HG03558 (cell line): ENCODE results near the gene NLRP4.
"Not testable (repeated sequence)": the region's sequence is repeated elsewhere in the genome, so short reads cannot be mapped to it uniquely, and the experiment has no call there.

Source experiments
- ATAC-seq: cut with Tn5 transposase; IDR thresholded peaks from one replicate; pipeline ENCODE4 v1.9.1; 2021; ENCODE audit warnings: moderate number of reproducible peaks; ENCODE audit not compliant: unreplicated experiment; ENCODE audit errors: extremely low read depth

The NLRP4 gene

DNA sequence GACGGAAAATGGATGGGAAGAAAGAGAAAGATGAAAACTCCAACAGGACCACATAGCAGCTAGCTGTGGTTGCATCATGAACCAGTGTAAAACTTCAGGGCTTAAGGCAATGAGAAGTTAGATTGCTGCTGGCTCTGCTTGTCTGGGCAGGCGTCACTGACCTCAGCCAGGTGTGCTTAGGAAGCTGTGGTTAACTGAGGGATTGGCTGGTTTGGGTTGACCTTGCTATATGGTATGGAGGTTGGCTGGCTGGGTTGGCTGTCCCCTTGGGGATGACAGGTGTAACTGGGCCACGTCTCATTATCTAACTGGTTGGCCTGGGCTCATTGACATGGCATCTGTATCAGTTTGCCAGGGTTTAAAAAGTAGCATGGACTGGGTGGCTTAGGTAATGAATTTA lies 40.9 kb downstream of the NLRP4 start:
- no peak for ATAC-seq

DNA sequence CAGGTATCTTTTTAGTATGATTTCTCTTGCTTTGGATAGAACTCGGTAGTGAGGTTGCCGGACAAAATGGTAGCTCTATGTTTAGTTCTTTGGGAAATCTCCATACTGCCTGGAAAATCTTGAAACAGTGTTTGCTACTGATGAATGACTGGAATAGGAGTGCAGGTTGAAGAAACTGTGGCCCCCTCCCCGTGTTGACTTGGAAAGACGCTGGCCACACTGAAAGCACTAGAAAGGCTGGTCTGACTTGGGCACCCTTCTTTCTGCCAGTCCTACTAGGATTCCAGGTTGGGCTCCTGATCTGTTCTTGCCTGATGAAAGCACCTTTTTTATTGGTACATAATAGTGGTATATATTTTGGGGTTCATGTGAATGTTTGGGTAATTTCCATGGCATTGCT lies 46.3 kb downstream of the NLRP4 start:
- ATAC-seq = no peak

- ATAC-seq = no peak
Observed at GRCh38 chr19:55898911-55899310, 62.6 kb downstream of the NLRP4 start.

DNA sequence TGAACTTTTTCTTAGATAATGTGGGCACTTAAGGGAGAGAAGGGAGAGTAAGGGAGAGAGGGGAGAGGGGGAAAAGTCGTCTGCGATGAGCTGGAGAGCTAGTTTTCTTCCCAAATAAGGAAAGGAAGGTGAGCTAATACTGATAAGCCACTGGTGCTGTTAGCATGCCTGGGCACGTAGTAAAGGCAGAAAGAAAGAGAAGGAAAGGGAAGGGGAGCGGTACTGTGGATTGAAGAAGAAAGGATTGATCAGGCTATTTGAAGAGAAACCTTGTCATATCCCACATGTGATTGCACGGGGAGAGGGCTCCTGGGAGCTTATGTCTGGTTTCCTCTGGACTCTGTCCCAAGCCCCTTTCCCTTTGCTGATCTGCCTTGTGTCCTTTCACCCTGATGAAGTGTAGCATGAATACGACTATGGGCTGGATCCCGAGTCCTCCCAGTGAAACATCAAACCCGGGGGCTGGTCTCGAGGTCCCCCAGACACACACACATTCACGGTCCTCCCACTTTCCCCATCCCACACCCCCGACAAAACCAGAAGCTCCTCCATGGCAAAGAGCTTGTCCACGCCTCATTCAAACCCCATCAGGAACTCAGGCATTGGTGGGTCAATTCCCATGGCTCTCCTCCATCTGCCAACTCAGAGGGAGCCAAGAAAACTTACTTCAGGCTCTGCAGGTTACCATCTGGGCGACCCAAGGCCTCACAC lies 65.2 kb downstream of the NLRP4 start:
- no peak for ATAC-seq

DNA sequence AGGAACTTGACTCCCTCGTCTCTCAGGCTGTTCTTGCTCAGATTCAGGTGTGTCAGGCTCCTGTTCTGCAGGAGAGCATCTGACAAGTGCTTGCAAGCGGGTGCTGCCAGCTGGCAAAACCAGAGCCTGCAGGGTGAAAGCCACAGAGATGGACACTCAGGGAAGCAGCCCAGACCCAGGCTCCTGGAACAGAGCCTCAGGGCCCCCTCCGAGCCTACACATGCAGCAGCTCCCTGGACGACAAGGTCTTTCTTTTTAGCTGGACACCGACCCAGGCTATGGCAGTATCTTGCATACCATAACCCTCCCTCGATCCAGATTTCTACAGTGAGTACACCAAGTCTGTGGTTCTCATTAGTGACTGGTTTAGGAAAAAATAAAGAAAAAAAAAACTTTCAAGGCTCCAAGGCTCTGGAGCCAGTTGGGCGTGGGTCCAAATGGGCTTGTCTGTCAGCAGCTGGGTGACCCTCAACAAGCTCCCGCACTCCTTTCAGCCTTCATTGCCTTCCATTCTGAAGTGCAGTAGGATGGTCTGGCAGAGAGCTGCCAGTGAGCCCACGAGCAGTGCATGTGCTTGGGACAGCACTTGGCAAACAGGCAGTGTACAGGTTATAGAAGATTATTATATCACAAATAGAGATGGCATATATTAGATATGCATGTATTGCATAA lies 65.9 kb downstream of the NLRP4 start:
- no peak for ATAC-seq

- no peak for ATAC-seq
Observed at GRCh38 chr19:55907286-55907685, 70.9 kb downstream of the NLRP4 start.

DNA sequence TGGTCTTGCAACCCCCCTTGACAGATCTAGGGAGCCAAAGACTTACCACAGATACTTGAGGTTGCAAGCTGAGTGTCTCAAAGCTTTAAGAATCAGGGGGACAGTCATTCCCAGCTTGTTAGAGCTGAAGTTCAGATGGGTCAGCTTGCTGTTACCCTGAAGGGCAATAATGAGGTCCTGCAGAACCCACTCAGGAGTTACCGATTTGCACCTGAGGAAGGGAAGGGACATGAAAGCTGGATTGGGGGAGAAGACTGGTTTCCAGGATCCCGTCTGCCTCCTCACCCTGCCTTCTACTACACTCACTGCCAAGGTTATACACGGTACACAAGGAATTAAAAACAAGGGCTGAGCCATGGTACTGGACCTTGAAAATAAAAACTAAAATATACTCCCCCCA lies 71.4 kb downstream of the NLRP4 start:
- no peak for ATAC-seq

GRCh38 chr19:55909801-55910200 lies 73.5 kb downstream of the NLRP4 start:
- no peak for ATAC-seq

GRCh38 chr19:55912916-55913315 lies 76.6 kb downstream of the NLRP4 start:
- no peak for ATAC-seq

GRCh38 chr19:55913643-55914268 lies 77.4 kb downstream of the NLRP4 start:
- ATAC-seq = no peak

GRCh38 chr19:55923556-55923955 lies 87.2 kb downstream of the NLRP4 start:
- no peak for ATAC-seq

GRCh38 chr19:55927991-55928390 lies 91.7 kb downstream of the NLRP4 start:
- no peak for ATAC-seq

- not testable (repeated sequence) for ATAC-seq
Observed at GRCh38 chr19:55929258-55929657, 92.9 kb downstream of the NLRP4 start.

DNA sequence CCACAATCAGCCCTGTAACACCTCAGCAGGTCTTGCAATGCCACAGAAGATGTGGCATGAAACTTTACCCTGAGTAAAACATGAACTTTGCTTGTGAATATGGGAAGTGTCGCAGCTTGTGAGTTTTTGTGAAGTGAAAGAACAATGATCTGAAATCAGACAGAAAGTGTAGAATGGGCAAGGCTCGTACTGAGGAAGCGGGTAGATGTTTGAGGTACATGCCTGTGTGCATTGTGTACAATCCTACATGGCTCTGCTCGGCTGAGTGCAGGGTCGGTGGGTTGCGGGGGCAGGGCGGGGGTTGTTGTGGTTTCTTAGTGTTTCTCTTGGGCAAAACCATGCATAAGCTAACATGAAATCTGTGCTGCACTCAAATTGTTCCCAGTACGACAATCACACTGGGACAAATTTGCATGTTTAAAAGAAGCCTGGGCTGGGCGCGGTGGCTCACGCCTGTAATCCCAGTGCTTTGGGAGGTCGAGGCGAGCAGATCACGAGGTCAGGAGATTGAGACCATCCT lies 94.7 kb downstream of the NLRP4 start:
- ATAC-seq = no peak
